GM18508 (cell line): ENCODE results near the gene RABL3.
"Not testable (repeated sequence)": the region's sequence is repeated elsewhere in the genome, so short reads cannot be mapped to it uniquely, and the experiment has no call there.

Experiments used
- ATAC-seq: cut with Tn5 transposase; IDR thresholded peaks from one replicate; pipeline ENCODE4 v1.9.1; 2021; ENCODE audit warnings: moderate number of reproducible peaks; ENCODE audit not compliant: insufficient read depth, unreplicated experiment

The RABL3 gene

GRCh38 chr3:120742198-120742848 is at the start of gene RABL3, which contains the start of gene GTF2E1:
RABL3 (minus strand) TSS chr3:120742516; CDS start chr3:120742507, 9 bp downstream.
GTF2E1 (plus strand) TSS chr3:120742744; CDS start chr3:120750553, 7,809 bp downstream.
- ATAC-seq = peak; percentile 99

- no peak for ATAC-seq
These were observed 49.6 kb upstream of the RABL3 start for GRCh38 chr3:120791913-120792312.

- ATAC-seq = no peak
These were observed 48.7 kb upstream of the RABL3 start for GRCh38 chr3:120791010-120791409.

GRCh38 chr3:120785832-120786231 is 43.5 kb upstream of the RABL3 start:
- ATAC-seq = peak; percentile 44

- peak; percentile 95 for ATAC-seq
These were observed 38.7 kb upstream of the RABL3 start for GRCh38 chr3:120780977-120781376.

GRCh38 chr3:120778776-120779175 is 36.5 kb upstream of the RABL3 start:
- no peak for ATAC-seq

GRCh38 chr3:120775411-120775810 is 33.1 kb upstream of the RABL3 start:
- no peak for ATAC-seq

GRCh38 chr3:120773932-120774331 is 31.6 kb upstream of the RABL3 start:
- ATAC-seq = peak; percentile 79

- ATAC-seq = no peak
These were observed 29.8 kb upstream of the RABL3 start for GRCh38 chr3:120772081-120772480.

- no peak for ATAC-seq
These were observed 28.6 kb upstream of the RABL3 start for GRCh38 chr3:120770891-120771290.

GRCh38 chr3:120769436-120769835 is 27.1 kb upstream of the RABL3 start:
- no peak for ATAC-seq

GRCh38 chr3:120767106-120767505 is 24.8 kb upstream of the RABL3 start:
- ATAC-seq = no peak

GRCh38 chr3:120766576-120766975 is 24.3 kb upstream of the RABL3 start:
- ATAC-seq = no peak

- ATAC-seq = no peak
These were observed 23.6 kb upstream of the RABL3 start for GRCh38 chr3:120765830-120766493.

GRCh38 chr3:120764206-120764605 is 21.9 kb upstream of the RABL3 start:
- ATAC-seq = no peak

GRCh38 chr3:120763601-120764000 is 21.3 kb upstream of the RABL3 start:
- ATAC-seq = peak; percentile 66

- ATAC-seq = no peak
These were observed 20.3 kb upstream of the RABL3 start for GRCh38 chr3:120762615-120763014.

- ATAC-seq = not testable (repeated sequence)
These were observed 16.2 kb upstream of the RABL3 start for GRCh38 chr3:120758551-120758950.

- ATAC-seq = no peak
These were observed 13.7 kb upstream of the RABL3 start for GRCh38 chr3:120756061-120756460.

GRCh38 chr3:120753810-120754209 is 11.5 kb upstream of the RABL3 start:
- no peak for ATAC-seq

GRCh38 chr3:120752865-120753264 is 10.5 kb upstream of the RABL3 start:
- ATAC-seq = no peak

- ATAC-seq = no peak
These were observed 9.9 kb upstream of the RABL3 start for GRCh38 chr3:120752230-120752629.
